Lung (tissue), 12 donors: ENCODE measurements around the gene CHRNG. TPM values are rescaled to one million over a fixed set of nuclear protein-coding genes. Genes with fewer than 3 reads are reported as not detected.

Experiments
- ATAC-seq: fragments of 200-7000 bp; cut with Tn5 transposase; one replicate; pipeline ENCODE4 v1.9.1; 2020; ENCODE audit warnings: moderate number of reproducible peaks; ENCODE audit not compliant: insufficient read depth, low FRiP score
- DNase-seq, 3 donors: peaks; one replicate each; pipeline ENCODE4 v3.0.0-alpha.2; 2013 to 2017
- H3K27ac ChIP-seq, 2 donors: one replicate each; pipeline ENCODE4 v1.5.1; 2013; ENCODE audit warnings: mild to moderate bottlenecking in 2 of 2, moderate library complexity in 2 of 2, control low read depth in 1 of 2, inconsistent platforms in 1 of 2, low read depth in 1 of 2, low read length in 1 of 2
- H3K27me3 ChIP-seq, 3 donors: one replicate each; pipeline ENCODE4 v1.5.1; 2013; ENCODE audit warnings: low read length in 2 of 3; ENCODE audit not compliant: control insufficient read depth in 3 of 3, insufficient read depth in 3 of 3
- H3K36me3 ChIP-seq, 4 donors: one replicate each; pipeline ENCODE4 v1.5.1; 2013; ENCODE audit warnings: low read length in 4 of 4, mild to moderate bottlenecking in 1 of 4, moderate library complexity in 1 of 4; ENCODE audit not compliant: control insufficient read depth in 4 of 4, insufficient read depth in 4 of 4
- H3K4me1 ChIP-seq, 5 donors: one replicate each; pipeline ENCODE4 v1.5.1; 2013; ENCODE audit warnings: low read length in 5 of 5, mild to moderate bottlenecking in 2 of 5, moderate library complexity in 1 of 5; ENCODE audit not compliant: control insufficient read depth in 5 of 5, insufficient read depth in 5 of 5
- H3K4me3 ChIP-seq: one replicate; pipeline ENCODE4 v1.5.1; 2013; ENCODE audit warnings: mild to moderate bottlenecking, control low read depth, moderate library complexity
- H3K9ac ChIP-seq, 2 donors: one replicate each; pipeline ENCODE4 v1.5.1; 2013; ENCODE audit warnings: low read length in 2 of 2, control low read depth in 1 of 2; ENCODE audit not compliant: insufficient read depth in 1 of 2
- H3K9me3 ChIP-seq, 4 donors: one replicate each; pipeline ENCODE4 v1.5.1; 2013; ENCODE audit warnings: low read length in 3 of 4, mild to moderate bottlenecking in 1 of 4, moderate library complexity in 1 of 4; ENCODE audit not compliant: control insufficient read depth in 4 of 4, insufficient read depth in 3 of 4
- CTCF ChIP-seq: IDR thresholded peaks from 2 replicates; pipeline ENCODE4 v1.5.1; 2012; ENCODE audit warnings: mild to moderate bottlenecking; ENCODE audit errors: control extremely low read depth, extremely low read depth
- WGBS, 2 donors: extraction: QIAGEN DNeasy Blood & Tissue Kit; methylation state at CpG; one replicate each; pipeline ENCODE4 v1.1.7; 2013; 5-methylcytosine and 5-hydroxymethylcytosine counted together
- polyA plus RNA-seq, 2 donors: library from polyadenylated mRNA; stranded (reverse); fragments of 200-250 nt; gene quantifications; one replicate each; pipeline ENCODE4 v1.2.1, GENCODE V29; 2013
- total RNA-seq, 2 donors: library from RNA; depleted of rRNA in 1 of 2; stranded (reverse); fragments of >200 nt in 1 of 2; gene quantifications; one replicate each; pipeline ENCODE4 v1.2.1, GENCODE V29; 2014 to 2021
- donor health status: control.
- donor health status: control.
- donor health status: Bipolar disorder and iron deficiency.
- donor health status: healthy.
- donor health status: DM: yes; HTN: yes; CAD: no.

The CHRNG gene
- total and polyA plus RNA-seq, 4 donors: not detected

GRCh38 chr2:232562515-232563151 lies 23.1 kb downstream of the CHRNG start:
- ATAC-seq (no peak), DNase-seq (no peak)
- 84 to 87% methylated on average over 8 of the region's 8 CpGs for WGBS, 2 donors
- TF ChIP-seq CTCF: no peak
- Histone ChIP-seq H3K4me3 (no peak overlapping the region), H3K27ac (no peak overlapping the region), H3K9ac (no peak overlapping the region), H3K27me3 (no peaks in the 10 kb centered on the region), H3K9me3 (no peaks in the 10 kb centered on the region), H3K4me1 (peaks cover 0 to 2% (median 0%) of the 10 kb centered on the region in 5 donors), H3K36me3 (peaks cover 19 to 57% (median 31%) of the 10 kb centered on the region in 4 donors)

- 46 to 55% methylated on average over 3 of the region's 3 CpGs for WGBS, 2 donors
- Histone ChIP-seq H3K4me3 (no peak overlapping the region), H3K36me3 (peaks cover 25 to 58% (median 36%) of the 10 kb centered on the region in 4 donors), H3K4me1 (peaks cover 0 to 2% (median 0%) of the 10 kb centered on the region in 5 donors), H3K27me3 (no peaks in the 10 kb centered on the region), H3K9ac (no peak overlapping the region), H3K27ac (no peak overlapping the region), H3K9me3 (no peaks in the 10 kb centered on the region)
- peak in 2 of 3 donors; percentile 34 to 41 for DNase-seq
- peak; percentile 51 for ATAC-seq
- no peak for TF ChIP-seq CTCF
Measured at GRCh38 chr2:232563580-232563979, 24.1 kb downstream of the CHRNG start.

- no peak overlapping the region for H3K27ac ChIP-seq
- no peaks in the 10 kb centered on the region for H3K27me3 ChIP-seq
- H3K4me3 ChIP-seq: no peak overlapping the region
- no peak for ATAC-seq
- H3K36me3 ChIP-seq: peaks cover 39 to 53% (median 46%) of the 10 kb centered on the region in 4 donors
- H3K9ac ChIP-seq: no peak overlapping the region
- no peak for TF ChIP-seq CTCF
- peaks cover 0 to 2% (median 0%) of the 10 kb centered on the region in 5 donors for H3K4me1 ChIP-seq
- no peaks in the 10 kb centered on the region for H3K9me3 ChIP-seq
- DNase-seq: no peak
Measured at GRCh38 chr2:232567721-232568120, 28.2 kb downstream of the CHRNG start.

GRCh38 chr2:232568161-232568560 lies 28.7 kb downstream of the CHRNG start:
- H3K9me3 ChIP-seq: no peaks in the 10 kb centered on the region
- 61 to 71% methylated on average over 5 of the region's 5 CpGs for WGBS, 2 donors
- no peak overlapping the region for H3K4me3 ChIP-seq
- peaks cover 39 to 53% (median 47%) of the 10 kb centered on the region in 4 donors for H3K36me3 ChIP-seq
- H3K27ac ChIP-seq: no peak overlapping the region
- no peak overlapping the region for H3K9ac ChIP-seq
- TF ChIP-seq CTCF: no peak
- no peak for DNase-seq
- H3K4me1 ChIP-seq: peaks cover 0 to 2% (median 0%) of the 10 kb centered on the region in 5 donors
- no peaks in the 10 kb centered on the region for H3K27me3 ChIP-seq
- ATAC-seq: peak; percentile 64
